SK-N-SH treated with all-trans-retinoic acid at 6 μM for 48 hours (cell line): ENCODE results near the gene RTCB.

Experiments used
- ATAC-seq: fragments of 200-7000 bp; cut with Tn5 transposase; 3 replicates; pipeline ENCODE4 v1.9.1; 2020; ENCODE audit warnings: mild to moderate bottlenecking, moderate library complexity
- ARNTL ChIP-seq: fragments of 450-650 bp; formaldehyde crosslinking; IDR thresholded peaks from 2 replicates; pipeline ENCODE4 v1.5.0; 2020; ENCODE audit warnings: low read depth, mild to moderate bottlenecking, moderate library complexity, borderline replicate concordance
- CSDC2 ChIP-seq: fragments of 250-450 bp; sonication (Bioruptor Pico); IDR thresholded peaks from 2 replicates; pipeline ENCODE4 v1.5.0; 2020; ENCODE audit warnings: mild to moderate bottlenecking, moderate library complexity
- GLIS3 ChIP-seq: fragments of 250-450 bp; sonication (Bioruptor Pico); IDR thresholded peaks from 2 replicates; pipeline ENCODE4 v1.5.0; 2020; ENCODE audit warnings: mild to moderate bottlenecking, moderate library complexity
- ISL1 ChIP-seq: fragments of 250-450 bp; sonication (Bioruptor Pico); IDR thresholded peaks from 2 replicates; pipeline ENCODE4 v2.1.2; 2022; ENCODE audit warnings: mild to moderate bottlenecking, moderate library complexity
- OSR1 ChIP-seq: fragments of 250-450 bp; sonication (Bioruptor Pico); IDR thresholded peaks from 2 replicates; pipeline ENCODE4 v1.8.0; 2022; ENCODE audit warnings: moderate library complexity, mild to moderate bottlenecking, inconsistent platforms
- PPARA ChIP-seq: fragments of 250-450 bp; sonication (Bioruptor Pico); IDR thresholded peaks from 2 replicates; pipeline ENCODE4 v1.5.0; 2020; ENCODE audit warnings: mild to moderate bottlenecking, borderline replicate concordance
- RARB ChIP-seq: fragments of 250-450 bp; sonication (Bioruptor Pico); IDR thresholded peaks from 2 replicates; pipeline ENCODE4 v1.8.0; 2021; ENCODE audit warnings: mild to moderate bottlenecking, moderate library complexity
- SNAI2 ChIP-seq: fragments of 250-450 bp; sonication (Bioruptor Pico); IDR thresholded peaks from 2 replicates; pipeline ENCODE4 v1.5.0; 2020; ENCODE audit warnings: mild to moderate bottlenecking, moderate library complexity
- TCF4 ChIP-seq: fragments of 250-450 bp; sonication (Bioruptor Pico); IDR thresholded peaks from 2 replicates; pipeline ENCODE4 v1.8.0; 2021; ENCODE audit warnings: mild to moderate bottlenecking, moderate library complexity, borderline replicate concordance
- TOX ChIP-seq: fragments of 250-450 bp; sonication (Bioruptor Pico); IDR thresholded peaks from 2 replicates; pipeline ENCODE4 v1.8.0; 2021; ENCODE audit warnings: mild to moderate bottlenecking, moderate library complexity, borderline replicate concordance
- TSHZ2 ChIP-seq: fragments of 250-450 bp; sonication (Bioruptor Pico); IDR thresholded peaks from 2 replicates; pipeline ENCODE4 v1.5.0; 2020; ENCODE audit warnings: mild to moderate bottlenecking, moderate library complexity
- ZC3H10 ChIP-seq: fragments of 250-450 bp; sonication (Bioruptor Pico); IDR thresholded peaks from 2 replicates; pipeline ENCODE4 v1.5.1; 2021; ENCODE audit warnings: mild to moderate bottlenecking, moderate library complexity
- ZFP3 ChIP-seq: fragments of 250-450 bp; sonication (Bioruptor Pico); IDR thresholded peaks from 2 replicates; pipeline ENCODE4 v1.5.0; 2020; ENCODE audit warnings: mild to moderate bottlenecking, moderate library complexity
- ZFP30 ChIP-seq: fragments of 450-650 bp; formaldehyde crosslinking; IDR thresholded peaks from 2 replicates; pipeline ENCODE4 v1.5.0; 2022; ENCODE audit warnings: mild to moderate bottlenecking, moderate library complexity
- ZNF70 ChIP-seq: fragments of 450-650 bp; formaldehyde crosslinking; IDR thresholded peaks from 2 replicates; pipeline ENCODE4 v1.5.0; 2020; ENCODE audit warnings: mild to moderate bottlenecking, moderate library complexity
- ZNF8 ChIP-seq: fragments of 450-650 bp; formaldehyde crosslinking; IDR thresholded peaks from 2 replicates; pipeline ENCODE4 v1.5.0; 2020; ENCODE audit warnings: mild to moderate bottlenecking, moderate library complexity
- TF ChIP-seq, protein P1 (sequence below): fragments of 250-450 bp; sonication (Bioruptor Pico); IDR thresholded peaks from 2 replicates; pipeline ENCODE4 v1.8.0; 2020; ENCODE audit warnings: mild to moderate bottlenecking, moderate library complexity, borderline replicate concordance
- TF ChIP-seq, protein P2 (sequence below): fragments of 250-450 bp; sonication (Bioruptor Pico); IDR thresholded peaks from 2 replicates; pipeline ENCODE4 v1.5.1; 2020; ENCODE audit warnings: low read depth, mild to moderate bottlenecking, moderate library complexity
- TF ChIP-seq, protein P3 (sequence below): fragments of 250-450 bp; sonication (Bioruptor Pico); IDR thresholded peaks from 2 replicates; pipeline ENCODE4 v1.5.1; 2021; ENCODE audit warnings: mild to moderate bottlenecking, moderate library complexity
- TF ChIP-seq, protein P4 (sequence below): fragments of 250-450 bp; sonication (Bioruptor Pico); IDR thresholded peaks from 2 replicates; pipeline ENCODE4 v1.8.0; 2021; ENCODE audit warnings: low read depth, mild to moderate bottlenecking, moderate library complexity, borderline replicate concordance

RTCB gene

DNA sequence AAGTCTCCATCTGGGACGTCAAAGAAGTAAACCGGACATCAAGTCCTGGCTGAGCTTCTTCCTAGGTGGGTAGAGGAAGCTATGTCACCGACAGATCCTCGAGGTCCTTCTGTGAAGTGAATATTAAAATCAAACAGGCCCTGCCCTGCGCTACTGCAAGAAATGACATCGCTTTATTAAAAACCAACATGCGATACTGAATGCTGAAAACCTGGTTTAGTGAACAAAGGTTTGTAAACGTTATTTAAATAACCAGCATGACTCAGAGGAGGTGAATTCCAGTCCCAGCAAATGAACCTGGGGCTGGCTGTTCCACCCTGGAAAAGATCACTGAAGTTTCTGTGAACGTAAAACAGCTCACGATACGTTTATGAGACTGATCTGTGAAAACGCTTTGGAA is 645 bp downstream of the RTCB start (continued):
- TF ChIP-seq, protein P1, sequence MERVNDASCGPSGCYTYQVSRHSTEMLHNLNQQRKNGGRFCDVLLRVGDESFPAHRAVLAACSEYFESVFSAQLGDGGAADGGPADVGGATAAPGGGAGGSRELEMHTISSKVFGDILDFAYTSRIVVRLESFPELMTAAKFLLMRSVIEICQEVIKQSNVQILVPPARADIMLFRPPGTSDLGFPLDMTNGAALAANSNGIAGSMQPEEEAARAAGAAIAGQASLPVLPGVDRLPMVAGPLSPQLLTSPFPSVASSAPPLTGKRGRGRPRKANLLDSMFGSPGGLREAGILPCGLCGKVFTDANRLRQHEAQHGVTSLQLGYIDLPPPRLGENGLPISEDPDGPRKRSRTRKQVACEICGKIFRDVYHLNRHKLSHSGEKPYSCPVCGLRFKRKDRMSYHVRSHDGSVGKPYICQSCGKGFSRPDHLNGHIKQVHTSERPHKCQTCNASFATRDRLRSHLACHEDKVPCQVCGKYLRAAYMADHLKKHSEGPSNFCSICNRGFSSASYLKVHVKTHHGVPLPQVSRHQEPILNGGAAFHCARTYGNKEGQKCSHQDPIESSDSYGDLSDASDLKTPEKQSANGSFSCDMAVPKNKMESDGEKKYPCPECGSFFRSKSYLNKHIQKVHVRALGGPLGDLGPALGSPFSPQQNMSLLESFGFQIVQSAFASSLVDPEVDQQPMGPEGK (CRISPR knock-in tag): no peak
- TF ChIP-seq GLIS3 (CRISPR knock-in tag) (no peak), ZNF70 (CRISPR knock-in tag) (no peak), ZFP30 (CRISPR knock-in tag) (no peak), ZFP3 (CRISPR knock-in tag) (no peak), CSDC2 (CRISPR knock-in tag) (no peak), ZC3H10 (CRISPR knock-in tag) (no peak)
- TF ChIP-seq, protein P2, sequence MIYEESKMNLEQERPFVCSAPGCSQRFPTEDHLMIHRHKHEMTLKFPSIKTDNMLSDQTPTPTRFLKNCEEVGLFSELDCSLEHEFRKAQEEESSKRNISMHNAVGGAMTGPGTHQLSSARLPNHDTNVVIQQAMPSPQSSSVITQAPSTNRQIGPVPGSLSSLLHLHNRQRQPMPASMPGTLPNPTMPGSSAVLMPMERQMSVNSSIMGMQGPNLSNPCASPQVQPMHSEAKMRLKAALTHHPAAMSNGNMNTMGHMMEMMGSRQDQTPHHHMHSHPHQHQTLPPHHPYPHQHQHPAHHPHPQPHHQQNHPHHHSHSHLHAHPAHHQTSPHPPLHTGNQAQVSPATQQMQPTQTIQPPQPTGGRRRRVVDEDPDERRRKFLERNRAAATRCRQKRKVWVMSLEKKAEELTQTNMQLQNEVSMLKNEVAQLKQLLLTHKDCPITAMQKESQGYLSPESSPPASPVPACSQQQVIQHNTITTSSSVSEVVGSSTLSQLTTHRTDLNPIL (CRISPR knock-in tag): no peak

- ATAC-seq: no peak
- TF ChIP-seq PPARA (no peak), GLIS3 (CRISPR knock-in tag) (no peak), ARNTL (no peak), ZNF8 (CRISPR knock-in tag) (no peak), TOX (CRISPR knock-in tag) (no peak), OSR1 (CRISPR knock-in tag) (no peak), ZNF70 (CRISPR knock-in tag) (no peak), ISL1 (CRISPR knock-in tag) (no peak), SNAI2 (CRISPR knock-in tag) (no peak), RARB (CRISPR knock-in tag) (no peak), TSHZ2 (no peak), CSDC2 (CRISPR knock-in tag) (no peak), TCF4 (CRISPR knock-in tag) (no peak), ZC3H10 (CRISPR knock-in tag) (no peak)
- TF ChIP-seq, protein P1 (CRISPR knock-in tag): no peak
- TF ChIP-seq, protein P3, sequence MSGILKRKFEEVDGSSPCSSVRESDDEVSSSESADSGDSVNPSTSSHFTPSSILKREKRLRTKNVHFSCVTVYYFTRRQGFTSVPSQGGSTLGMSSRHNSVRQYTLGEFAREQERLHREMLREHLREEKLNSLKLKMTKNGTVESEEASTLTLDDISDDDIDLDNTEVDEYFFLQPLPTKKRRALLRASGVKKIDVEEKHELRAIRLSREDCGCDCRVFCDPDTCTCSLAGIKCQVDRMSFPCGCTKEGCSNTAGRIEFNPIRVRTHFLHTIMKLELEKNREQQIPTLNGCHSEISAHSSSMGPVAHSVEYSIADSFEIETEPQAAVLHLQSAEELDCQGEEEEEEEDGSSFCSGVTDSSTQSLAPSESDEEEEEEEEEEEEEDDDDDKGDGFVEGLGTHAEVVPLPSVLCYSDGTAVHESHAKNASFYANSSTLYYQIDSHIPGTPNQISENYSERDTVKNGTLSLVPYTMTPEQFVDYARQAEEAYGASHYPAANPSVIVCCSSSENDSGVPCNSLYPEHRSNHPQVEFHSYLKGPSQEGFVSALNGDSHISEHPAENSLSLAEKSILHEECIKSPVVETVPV (CRISPR knock-in tag): no peak
- TF ChIP-seq, protein P4, sequence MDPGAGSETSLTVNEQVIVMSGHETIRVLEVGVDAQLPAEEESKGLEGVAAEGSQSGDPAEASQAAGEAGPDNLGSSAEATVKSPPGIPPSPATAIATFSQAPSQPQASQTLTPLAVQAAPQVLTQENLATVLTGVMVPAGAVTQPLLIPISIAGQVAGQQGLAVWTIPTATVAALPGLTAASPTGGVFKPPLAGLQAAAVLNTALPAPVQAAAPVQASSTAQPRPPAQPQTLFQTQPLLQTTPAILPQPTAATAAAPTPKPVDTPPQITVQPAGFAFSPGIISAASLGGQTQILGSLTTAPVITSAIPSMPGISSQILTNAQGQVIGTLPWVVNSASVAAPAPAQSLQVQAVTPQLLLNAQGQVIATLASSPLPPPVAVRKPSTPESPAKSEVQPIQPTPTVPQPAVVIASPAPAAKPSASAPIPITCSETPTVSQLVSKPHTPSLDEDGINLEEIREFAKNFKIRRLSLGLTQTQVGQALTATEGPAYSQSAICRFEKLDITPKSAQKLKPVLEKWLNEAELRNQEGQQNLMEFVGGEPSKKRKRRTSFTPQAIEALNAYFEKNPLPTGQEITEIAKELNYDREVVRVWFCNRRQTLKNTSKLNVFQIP (CRISPR knock-in tag): no peak
- TF ChIP-seq, protein P2 (CRISPR knock-in tag): no peak
Measured at GRCh38 chr22:32410459-32410858, 1.6 kb downstream of the RTCB start.
